Activated naive CD8-positive, alpha-beta T cell (primary cell): ENCODE results near the gene HNRNPUL2.

Source experiments
- H3K27ac Mint-ChIP-seq: one replicate; pipeline ENCODE4 v1.8.0; 2021; ENCODE audit warnings: mixed read lengths
- H3K27me3 Mint-ChIP-seq: one replicate; pipeline ENCODE4 v1.8.0; 2021; ENCODE audit warnings: mixed read lengths
- H3K36me3 Mint-ChIP-seq: one replicate; pipeline ENCODE4 v1.8.0; 2021; ENCODE audit warnings: mixed read lengths
- H3K4me1 Mint-ChIP-seq: one replicate; pipeline ENCODE4 v1.8.0; 2021; ENCODE audit warnings: low read depth, mixed read lengths
- H3K4me3 Mint-ChIP-seq: one replicate; pipeline ENCODE4 v1.8.0; 2021; ENCODE audit warnings: mild to moderate bottlenecking, mixed read lengths
- H3K9me3 Mint-ChIP-seq: one replicate; pipeline ENCODE4 v1.8.0; 2021; ENCODE audit warnings: low read depth, mixed read lengths

Gene HNRNPUL2

GRCh38 chr11:62673196-62673525 lies 54.1 kb downstream of the HNRNPUL2 start:
- Mint-ChIP-seq H3K4me1 (peaks cover 57% of the 10 kb centered on the region), H3K9me3 (no peaks in the 10 kb centered on the region), H3K36me3 (peaks cover 3% of the 10 kb centered on the region), H3K27me3 (no peaks in the 10 kb centered on the region), H3K27ac (peak overlapping the region; percentile 98), H3K4me3 (peak overlapping the region; percentile 100)

GRCh38 chr11:62671608-62672389 lies 55.5 kb downstream of the HNRNPUL2 start, which contains the start of the genes LBHD1 and UQCC3:
Gene LBHD1, minus strand, starts transcription at chr11:62672267. Its CDS starts 2,236 bp downstream, at chr11:62670031.
Gene UQCC3, plus strand, starts transcription at chr11:62671673. Its CDS starts 73 bp downstream, at chr11:62671746.
- H3K4me3 Mint-ChIP-seq, result peak within 1 kb of the TSS; percentile 100
- no peaks in the 10 kb centered on the region for H3K9me3 Mint-ChIP-seq
- H3K36me3 Mint-ChIP-seq, result peaks cover 5% of the 10 kb centered on the region
- no peaks in the 10 kb centered on the region for H3K27me3 Mint-ChIP-seq
- peak within 1 kb of the TSS; percentile 98 for H3K27ac Mint-ChIP-seq
- H3K4me1 Mint-ChIP-seq, result peaks cover 55% of the 10 kb centered on the region

- H3K4me3 Mint-ChIP-seq, result peak overlapping the region; percentile 100
- H3K9me3 Mint-ChIP-seq, result no peaks in the 10 kb centered on the region
- H3K27me3 Mint-ChIP-seq, result no peaks in the 10 kb centered on the region
- peaks cover 5% of the 10 kb centered on the region for H3K36me3 Mint-ChIP-seq
- peak overlapping the region; percentile 98 for H3K27ac Mint-ChIP-seq
- H3K4me1 Mint-ChIP-seq, result peaks cover 55% of the 10 kb centered on the region
Measured at GRCh38 chr11:62671236-62671607, 56.0 kb downstream of the HNRNPUL2 start.

GRCh38 chr11:62669420-62670161 lies 57.7 kb downstream of the HNRNPUL2 start:
- Mint-ChIP-seq H3K27ac (peak overlapping the region; percentile 86), H3K36me3 (peaks cover 5% of the 10 kb centered on the region), H3K4me3 (peak overlapping the region; percentile 100), H3K4me1 (peaks cover 49% of the 10 kb centered on the region), H3K27me3 (no peaks in the 10 kb centered on the region), H3K9me3 (no peaks in the 10 kb centered on the region)

GRCh38 chr11:62667460-62667859 lies 59.8 kb downstream of the HNRNPUL2 start:
- no peaks in the 10 kb centered on the region for H3K9me3 Mint-ChIP-seq
- no peaks in the 10 kb centered on the region for H3K27me3 Mint-ChIP-seq
- H3K27ac Mint-ChIP-seq, result peak overlapping the region; percentile 66

GRCh38 chr11:62666259-62666926 lies 60.9 kb downstream of the HNRNPUL2 start:
- H3K4me3 Mint-ChIP-seq, result peak overlapping the region; percentile 96
- H3K27me3 Mint-ChIP-seq, result no peaks in the 10 kb centered on the region
- peak overlapping the region; percentile 97 for H3K27ac Mint-ChIP-seq
- peaks cover 7% of the 10 kb centered on the region for H3K36me3 Mint-ChIP-seq
- H3K9me3 Mint-ChIP-seq, result no peaks in the 10 kb centered on the region
- H3K4me1 Mint-ChIP-seq, result peaks cover 44% of the 10 kb centered on the region

More at GRCh38 chr11:62667460-62667859, 59.8 kb downstream of the HNRNPUL2 start:
- Mint-ChIP-seq H3K36me3 (peaks cover 7% of the 10 kb centered on the region), H3K4me3 (peak overlapping the region; percentile 96), H3K4me1 (peaks cover 49% of the 10 kb centered on the region)

GRCh38 chr11:62665599-62666258 lies 61.5 kb downstream of the HNRNPUL2 start:
- Mint-ChIP-seq H3K9me3 (no peaks in the 10 kb centered on the region), H3K4me1 (peaks cover 39% of the 10 kb centered on the region), H3K27me3 (no peaks in the 10 kb centered on the region), H3K36me3 (peaks cover 7% of the 10 kb centered on the region), H3K27ac (peak overlapping the region; percentile 97), H3K4me3 (peak overlapping the region; percentile 96)

- H3K36me3 Mint-ChIP-seq, result peaks cover 7% of the 10 kb centered on the region
- H3K27me3 Mint-ChIP-seq, result no peaks in the 10 kb centered on the region
- peak within 1 kb of the TSS; percentile 97 for H3K27ac Mint-ChIP-seq
- H3K9me3 Mint-ChIP-seq, result no peaks in the 10 kb centered on the region
- peak within 1 kb of the TSS; percentile 96 for H3K4me3 Mint-ChIP-seq
- H3K4me1 Mint-ChIP-seq, result peaks cover 36% of the 10 kb centered on the region
Measured at GRCh38 chr11:62665075-62665598, 62.1 kb downstream of the HNRNPUL2 start, which contains the start of the genes C11orf98 and CSKMT. Gene C11orf98, minus strand, starts transcription at chr11:62665210. Its CDS starts 41 bp downstream, at chr11:62665169. Gene CSKMT, plus strand, starts transcription at chr11:62665312. Its CDS starts 568 bp downstream, at chr11:62665880.

GRCh38 chr11:62664405-62665074 lies 62.7 kb downstream of the HNRNPUL2 start:
- H3K27ac Mint-ChIP-seq, result peak overlapping the region; percentile 97
- peaks cover 31% of the 10 kb centered on the region for H3K4me1 Mint-ChIP-seq
- peaks cover 7% of the 10 kb centered on the region for H3K36me3 Mint-ChIP-seq
- no peaks in the 10 kb centered on the region for H3K9me3 Mint-ChIP-seq
- H3K4me3 Mint-ChIP-seq, result peak overlapping the region; percentile 96
- no peaks in the 10 kb centered on the region for H3K27me3 Mint-ChIP-seq
